OCI-LY7 (cell line): ENCODE measurements around the gene CTAG1A. TPM values are rescaled to one million over a fixed set of nuclear protein-coding genes. Genes with fewer than 3 reads are reported as not detected.
A peak's percentile ranks its signal among the peaks of the same experiment; 100 is the strongest.

Source experiments
- BruUV-seq: library from RNA; stranded (reverse); fragments of 400-500 nt; replicated peaks from 2 replicates; lab custom pipeline; 2021; lab: Mats Ljungman, UMichigan
- CTCF ChIA-PET: fragments of 300-600 bp; sonication (Branson Sonifier 250); formaldehyde crosslinking; loops from one replicate; lab custom pipeline; 2022; ENCODE audit warnings: antibody characterized with exemption; ENCODE audit not compliant: unreplicated experiment; lab: Charles Lee
- POLR2A ChIA-PET: fragments of 300-600 bp; sonication (Branson Sonifier 250); formaldehyde crosslinking; loops from one replicate; lab custom pipeline; 2022; ENCODE audit warnings: antibody characterized with exemption; lab: Charles Lee
- DNase-seq: peaks from one replicate; pipeline ENCODE4 v3.0.0-alpha.2; 2015; ENCODE audit warnings: low spot score
- H2AFZ ChIP-seq: fragments of 200-600 bp; sonication (generic), shearing (Covaris generic); 2 replicates; pipeline ENCODE4 v1.6.1; 2014; ENCODE audit warnings: mild to moderate bottlenecking, antibody characterized with exemption, low read length, moderate library complexity
- H3K27ac ChIP-seq: fragments of 200-600 bp; sonication (generic); 2 replicates; pipeline ENCODE4 v1.5.1; 2014; ENCODE audit warnings: mixed run types, low read depth, mild to moderate bottlenecking, moderate library complexity, low read length, inconsistent platforms; ENCODE audit not compliant: poor library complexity, severe bottlenecking
- H3K36me3 ChIP-seq: fragments of 200-600 bp; sonication (generic); 2 replicates; pipeline ENCODE4 v1.6.1; 2014; ENCODE audit warnings: mild to moderate bottlenecking, antibody characterized with exemption, low read length, moderate library complexity, mixed read lengths; ENCODE audit not compliant: insufficient read depth
- H3K4me1 ChIP-seq: fragments of 200-600 bp; sonication (generic); 2 replicates; pipeline ENCODE4 v1.5.1; 2014; ENCODE audit warnings: mild to moderate bottlenecking, low read length; ENCODE audit not compliant: insufficient read depth, poor library complexity, severe bottlenecking
- H3K4me2 ChIP-seq: fragments of 200-600 bp; sonication (generic); 2 replicates; pipeline ENCODE4 v1.6.1; 2014; ENCODE audit warnings: mild to moderate bottlenecking, low read length
- H3K4me3 ChIP-seq: fragments of 200-600 bp; sonication (generic); 2 replicates; pipeline ENCODE4 v1.5.1; 2014; ENCODE audit warnings: mild to moderate bottlenecking, low read depth, low read length; ENCODE audit not compliant: poor library complexity, severe bottlenecking
- H3K79me2 ChIP-seq: fragments of 200-600 bp; sonication (generic); 2 replicates; pipeline ENCODE4 v1.6.1; 2016; ENCODE audit warnings: low read depth, mild to moderate bottlenecking, low read length, moderate library complexity, mixed read lengths; ENCODE audit not compliant: insufficient read depth
- H3K9me2 ChIP-seq: fragments of 200-600 bp; sonication (generic); 2 replicates; pipeline ENCODE4 v1.6.1; 2016; ENCODE audit warnings: mild to moderate bottlenecking, low read length, mixed read lengths; ENCODE audit not compliant: insufficient read depth
- H3K9me3 ChIP-seq: fragments of 200-600 bp; sonication (generic); 2 replicates; pipeline ENCODE4 v1.6.1; 2014; ENCODE audit warnings: mild to moderate bottlenecking, mixed run types, low read length, mixed read lengths
- H4K20me1 ChIP-seq: fragments of 200-600 bp; sonication (generic); 2 replicates; pipeline ENCODE4 v1.6.1; 2014; ENCODE audit warnings: mild to moderate bottlenecking, antibody characterized with exemption, low read length, moderate library complexity, mixed read lengths; ENCODE audit not compliant: insufficient read depth
- CTCF ChIP-seq: fragments of 200-600 bp; sonication (generic); conservative IDR thresholded peaks from 2 replicates; pipeline ENCODE4 v1.5.1; 2014; ENCODE audit warnings: mild to moderate bottlenecking, antibody characterized with exemption, low read length, moderate library complexity, mixed read lengths
- EZH2phosphoT487 ChIP-seq: fragments of 200-600 bp; sonication (generic); IDR thresholded peaks from 2 replicates; pipeline ENCODE4 v1.6.1; 2018; ENCODE audit warnings: low read depth, borderline replicate concordance, mild to moderate bottlenecking, mixed run types, antibody characterized with exemption, low read length, moderate library complexity, mixed read lengths
- intact Hi-C: fragments of 100-400 bp; cut with micrococcal nuclease; formaldehyde crosslinking; loops from one replicate; pipeline ENCODE4 v1.10.0; 2022; ENCODE audit not compliant: unreplicated experiment
- total RNA-seq, 2 experiments: library from RNA; depleted of rRNA in 1 of 2; stranded (reverse); fragments of >200 nt in 1 of 2; shearing (Covaris generic) in 1 of 2; gene quantifications; 2 replicates each; pipeline ENCODE4 v1.2.3, GENCODE V29; 2014 to 2022

Gene CTAG1A
- total RNA-seq, 2 experiments from 2014 or later = not detected

- Histone ChIP-seq H3K27ac (no peak overlapping the region), H3K4me3 (no peak overlapping the region), H3K36me3 (peaks cover 21% of the 10 kb centered on the region), H3K79me2 (peaks cover 11% of the 10 kb centered on the region; the same call in 1 of the 2 replicates), H3K9me2 (no peaks in the 10 kb centered on the region), H3K4me1 (peaks cover 9% of the 10 kb centered on the region), H3K9me3 (no peaks in the 10 kb centered on the region), H3K4me2 (no peak overlapping the region), H2AFZ (no peak overlapping the region), H4K20me1 (no peaks in the 10 kb centered on the region)
- POLR2A ChIA-PET = no interaction called here
- no peak for DNase-seq
- CTCF ChIA-PET = interaction anchor here (0.6 kb wide), 1 partner anchor 614 kb away, joined by 3 read pairs; no protein-coding TSS in a partner anchor
- intact Hi-C loops = no loop called here
- TF ChIP-seq CTCF = no peak
- TF ChIP-seq EZH2phosphoT487 = no peak
- no TSS peak for BruUV-seq
Observed at GRCh38 chrX:154542723-154543424, 42.1 kb upstream of the CTAG1A start.

- Histone ChIP-seq H4K20me1 (no peaks in the 10 kb centered on the region), H3K9me2 (no peaks in the 10 kb centered on the region), H2AFZ (no peak overlapping the region), H3K36me3 (peaks cover 21% of the 10 kb centered on the region), H3K4me2 (peak overlapping the region; percentile 97), H3K4me1 (peaks cover 16% of the 10 kb centered on the region), H3K4me3 (peak overlapping the region; percentile 89), H3K27ac (no peak overlapping the region), H3K9me3 (no peaks in the 10 kb centered on the region), H3K79me2 (peaks cover 38% of the 10 kb centered on the region)
- intact Hi-C loops = no loop called here
- BruUV-seq = no TSS peak
- no peak for DNase-seq
- TF ChIP-seq CTCF = no peak
- CTCF ChIA-PET = no interaction called here
- POLR2A ChIA-PET = interaction anchor here (0.6 kb wide), 1 partner anchor 29 kb away, joined by 4 read pairs; the partner anchor contains the start of gene FAM3A
Observed at GRCh38 chrX:154545673-154546274, 39.2 kb upstream of the CTAG1A start.
